CD4-positive, alpha-beta memory T cell (primary cell): ENCODE results near the gene BEX3. TPM values are rescaled to one million over a fixed set of nuclear protein-coding genes. Genes with fewer than 3 reads are reported as not detected.
"Not testable (repeated sequence)": the region's sequence is repeated elsewhere in the genome, so short reads cannot be mapped to it uniquely, and the experiment has no call there.

Experiments
- CTCF ChIA-PET: fragments of 350-600 bp; sonication (Branson Sonifier 250); formaldehyde crosslinking; loops from one replicate; lab custom pipeline; 2021; ENCODE audit warnings: inconsistent platforms; ENCODE audit not compliant: partially characterized antibody; lab: Charles Lee
- POLR2A ChIA-PET: fragments of 350-600 bp; sonication (Branson Sonifier 250); formaldehyde crosslinking; loops from one replicate; lab custom pipeline; 2021; ENCODE audit not compliant: partially characterized antibody; lab: Charles Lee
- DNase-seq, 5 donors: peaks; one replicate each; pipeline versions ENCODE4 v3.0.0 to v3.0.0-alpha.2; 2020 to 2022; ENCODE audit warnings: mixed read lengths in 1 of 5
- H3K27ac ChIP-seq: one replicate; pipeline ENCODE4 v1.7.0; 2013; ENCODE audit warnings: low read depth, low read length
- H3K27me3 ChIP-seq: 2 replicates; pipeline ENCODE4 v1.7.0; 2013; ENCODE audit warnings: mild to moderate bottlenecking, low read length, moderate library complexity; ENCODE audit not compliant: insufficient read depth
- H3K36me3 ChIP-seq: 2 replicates; pipeline ENCODE4 v1.7.0; 2013; ENCODE audit warnings: mild to moderate bottlenecking, low read length, moderate library complexity; ENCODE audit not compliant: insufficient read depth
- H3K4me1 ChIP-seq: 2 replicates; pipeline ENCODE4 v1.7.0; 2013; ENCODE audit warnings: mild to moderate bottlenecking, low read length, moderate library complexity; ENCODE audit not compliant: insufficient read depth
- H3K4me3 ChIP-seq, 2 donors: one replicate each; pipeline ENCODE4 v1.7.0; 2013; ENCODE audit warnings: low read length in 2 of 2, mild to moderate bottlenecking in 1 of 2
- H3K9me3 ChIP-seq, 2 donors: one replicate each; pipeline ENCODE4 v1.7.0; 2013; ENCODE audit warnings: low read length in 2 of 2, control low read depth in 1 of 2; ENCODE audit not compliant: control insufficient read depth in 1 of 2
- H3K27ac Mint-ChIP-seq, 7 donors: one replicate each; pipeline ENCODE4 v1.8.0; 2020 to 2021; ENCODE audit warnings: mixed read lengths in 7 of 7, mild to moderate bottlenecking in 6 of 7, inconsistent platforms in 3 of 7, moderate library complexity in 3 of 7
- H3K27me3 Mint-ChIP-seq, 2 donors: one replicate each; pipeline ENCODE4 v1.8.0; 2020 to 2021; ENCODE audit warnings: mixed read lengths in 2 of 2
- H3K36me3 Mint-ChIP-seq, 2 donors: one replicate each; pipeline ENCODE4 v1.8.0; 2020 to 2021; ENCODE audit warnings: mixed read lengths in 2 of 2, inconsistent platforms in 1 of 2, mild to moderate bottlenecking in 1 of 2
- H3K4me1 Mint-ChIP-seq, 4 donors: one replicate each; pipeline ENCODE4 v1.8.0; 2020 to 2021; ENCODE audit warnings: mixed read lengths in 4 of 4, mild to moderate bottlenecking in 1 of 4
- H3K4me3 Mint-ChIP-seq, 8 donors: one replicate each; pipeline ENCODE4 v1.8.0; 2020 to 2021; ENCODE audit warnings: mixed read lengths in 8 of 8, mild to moderate bottlenecking in 7 of 8, moderate library complexity in 6 of 8, inconsistent platforms in 3 of 8
- H3K9me3 Mint-ChIP-seq, 8 donors: one replicate each; pipeline ENCODE4 v1.8.0; 2020 to 2021; ENCODE audit warnings: mixed read lengths in 8 of 8, mild to moderate bottlenecking in 5 of 8, inconsistent platforms in 3 of 8, moderate library complexity in 1 of 8
- intact Hi-C: fragments of 100-400 bp; cut with micrococcal nuclease; formaldehyde crosslinking; loops from one replicate; pipeline ENCODE4 v1.15.1; 2023
- polyA plus RNA-seq, 2 donors: library from polyadenylated mRNA; unstranded; fragments of 300-500 nt; fragmentation: Illumina TruSeq; gene quantifications; one replicate each; pipeline ENCODE4 v1.2.3, GENCODE V29; 2021
- total RNA-seq, 2 experiments: library from RNA; stranded (reverse); gene quantifications; one replicate each; pipeline ENCODE4 v1.2.3, GENCODE V29; 2021

The BEX3 gene
- total and polyA plus RNA-seq, 4 experiments from 2014 or later: 50.6 to 94.0 (median 69.0) TPM

- Histone ChIP-seq H3K4me1 (no peaks in the 10 kb centered on the region), H3K27me3 (no peaks in the 10 kb centered on the region)
Observed at GRCh38 chrX:103406256-103406655, 29.9 kb downstream of the BEX3 start.

GRCh38 chrX:103407776-103408175 lies 31.4 kb downstream of the BEX3 start:
- H3K4me3 Mint-ChIP-seq: no peak overlapping the region
- H3K27ac ChIP-seq: no peak overlapping the region
- ChIA-PET POLR2A (no interaction called here), CTCF (no interaction called here)
- no peaks in the 10 kb centered on the region for H3K36me3 Mint-ChIP-seq
- H3K27ac Mint-ChIP-seq: no peak overlapping the region
- no peaks in the 10 kb centered on the region for H3K27me3 ChIP-seq
- H3K9me3 Mint-ChIP-seq: peaks cover 0 to 3% (median 0%) of the 10 kb centered on the region in 8 donors
- H3K9me3 ChIP-seq: no peaks in the 10 kb centered on the region
- H3K27me3 Mint-ChIP-seq: no peaks in the 10 kb centered on the region
- no peak for DNase-seq
- peaks cover 1 to 11% (median 7%) of the 10 kb centered on the region in 4 donors for H3K4me1 Mint-ChIP-seq
- no peaks in the 10 kb centered on the region for H3K36me3 ChIP-seq
- H3K4me3 ChIP-seq: no peak overlapping the region
- no peaks in the 10 kb centered on the region for H3K4me1 ChIP-seq
- intact Hi-C loops: no loop called here

More at GRCh38 chrX:103406256-103406655, 29.9 kb downstream of the BEX3 start:
- CTCF ChIA-PET: no interaction called here
- DNase-seq: no peak
- peak overlapping the region in 1 of 8 donors; percentile 15 for H3K4me3 Mint-ChIP-seq
- H3K27me3 Mint-ChIP-seq: no peaks in the 10 kb centered on the region
- peaks cover 1 to 11% (median 7%) of the 10 kb centered on the region in 4 donors for H3K4me1 Mint-ChIP-seq
- no peak overlapping the region for H3K4me3 ChIP-seq
- POLR2A ChIA-PET: no interaction called here
- H3K27ac ChIP-seq: no peak overlapping the region
- H3K9me3 Mint-ChIP-seq: no peaks in the 10 kb centered on the region
- no peak overlapping the region for H3K27ac Mint-ChIP-seq
- H3K36me3 ChIP-seq: no peaks in the 10 kb centered on the region
- H3K36me3 Mint-ChIP-seq: no peaks in the 10 kb centered on the region
- intact Hi-C loops: no loop called here
- H3K9me3 ChIP-seq: no peaks in the 10 kb centered on the region

- H3K27me3 ChIP-seq, H3K36me3 Mint-ChIP-seq, H3K4me3 ChIP-seq, H3K27ac ChIP-seq, POLR2A ChIA-PET, H3K4me1 Mint-ChIP-seq, H3K36me3 ChIP-seq, H3K4me1 ChIP-seq, H3K27ac Mint-ChIP-seq, intact Hi-C loops, H3K9me3 Mint-ChIP-seq, H3K9me3 ChIP-seq, CTCF ChIA-PET, H3K27me3 Mint-ChIP-seq, H3K4me3 Mint-ChIP-seq, DNase-seq: not testable (repeated sequence)
Observed at GRCh38 chrX:103411721-103412120, 35.4 kb downstream of the BEX3 start.

- Mint-ChIP-seq H3K9me3 (peaks cover 0 to 3% (median 0%) of the 10 kb centered on the region in 8 donors), H3K4me1 (peaks cover 0 to 6% (median 0%) of the 10 kb centered on the region in 4 donors), H3K4me3 (no peak overlapping the region), H3K27me3 (no peaks in the 10 kb centered on the region), H3K27ac (no peak overlapping the region), H3K36me3 (no peaks in the 10 kb centered on the region)
- CTCF ChIA-PET: no interaction called here
- Histone ChIP-seq H3K4me3 (no peak overlapping the region), H3K36me3 (no peaks in the 10 kb centered on the region), H3K4me1 (no peaks in the 10 kb centered on the region), H3K9me3 (no peaks in the 10 kb centered on the region), H3K27ac (no peak overlapping the region), H3K27me3 (no peaks in the 10 kb centered on the region)
- intact Hi-C loops: no loop called here
- DNase-seq: no peak
- POLR2A ChIA-PET: no interaction called here
Observed at GRCh38 chrX:103413705-103414387, 37.5 kb downstream of the BEX3 start.

- H3K36me3 ChIP-seq: no peaks in the 10 kb centered on the region
Observed at GRCh38 chrX:103414561-103414960, 38.2 kb downstream of the BEX3 start.

GRCh38 chrX:103415068-103415467 lies 38.7 kb downstream of the BEX3 start:
- H3K36me3 Mint-ChIP-seq: no peaks in the 10 kb centered on the region
- POLR2A ChIA-PET: no interaction called here
- intact Hi-C loops: no loop called here
- H3K27ac ChIP-seq: no peak overlapping the region
- H3K27me3 ChIP-seq: no peaks in the 10 kb centered on the region
- H3K4me1 ChIP-seq: no peaks in the 10 kb centered on the region
- H3K4me1 Mint-ChIP-seq: peaks cover 0 to 6% (median 0%) of the 10 kb centered on the region in 4 donors
- no peak overlapping the region for H3K27ac Mint-ChIP-seq
- CTCF ChIA-PET: no interaction called here
- peaks cover 0 to 3% (median 0%) of the 10 kb centered on the region in 8 donors for H3K9me3 Mint-ChIP-seq
- no peak for DNase-seq
- H3K36me3 ChIP-seq: no peaks in the 10 kb centered on the region
- H3K4me3 Mint-ChIP-seq: no peak overlapping the region
- H3K4me3 ChIP-seq: no peak overlapping the region
- H3K9me3 ChIP-seq: no peaks in the 10 kb centered on the region
- H3K27me3 Mint-ChIP-seq: no peaks in the 10 kb centered on the region

More at GRCh38 chrX:103414561-103414960, 38.2 kb downstream of the BEX3 start:
- H3K4me3 Mint-ChIP-seq: no peak overlapping the region
- peaks cover 0 to 6% (median 0%) of the 10 kb centered on the region in 4 donors for H3K4me1 Mint-ChIP-seq
- Histone ChIP-seq H3K4me1 (no peaks in the 10 kb centered on the region), H3K27ac (no peak overlapping the region), H3K9me3 (no peaks in the 10 kb centered on the region), H3K27me3 (no peaks in the 10 kb centered on the region), H3K4me3 (no peak overlapping the region)
- intact Hi-C loops: no loop called here
- H3K27ac Mint-ChIP-seq: no peak overlapping the region
- H3K9me3 Mint-ChIP-seq: peaks cover 0 to 3% (median 0%) of the 10 kb centered on the region in 8 donors
- no peaks in the 10 kb centered on the region for H3K36me3 Mint-ChIP-seq
- ChIA-PET CTCF (no interaction called here), POLR2A (no interaction called here)
- no peaks in the 10 kb centered on the region for H3K27me3 Mint-ChIP-seq
- no peak for DNase-seq

- Histone ChIP-seq H3K27me3 (no peaks in the 10 kb centered on the region), H3K9me3 (no peaks in the 10 kb centered on the region), H3K27ac (no peak overlapping the region), H3K4me1 (no peaks in the 10 kb centered on the region), H3K4me3 (no peak overlapping the region), H3K36me3 (no peaks in the 10 kb centered on the region)
- intact Hi-C loops: no loop called here
- Mint-ChIP-seq H3K36me3 (no peaks in the 10 kb centered on the region), H3K4me1 (peaks cover 0 to 6% (median 0%) of the 10 kb centered on the region in 4 donors), H3K4me3 (no peak overlapping the region), H3K27ac (no peak overlapping the region), H3K9me3 (peaks cover 0 to 3% (median 0%) of the 10 kb centered on the region in 8 donors), H3K27me3 (no peaks in the 10 kb centered on the region)
- no peak for DNase-seq
- POLR2A ChIA-PET: no interaction called here
- CTCF ChIA-PET: no interaction called here
Observed at GRCh38 chrX:103415528-103415927, 39.2 kb downstream of the BEX3 start.
